GM12865 (cell line): ENCODE measurements around the gene IP6K3.

Experiments
- DNase-seq: peaks from one replicate; pipeline ENCODE4 v3.0.0; 2010; ENCODE audit warnings: low read depth
- H3K4me3 ChIP-seq: 2 replicates; pipeline ENCODE4 v1.5.1; 2011; ENCODE audit warnings: mild to moderate bottlenecking, low read depth, low read length, control low read depth
- CTCF ChIP-seq: IDR thresholded peaks from 2 replicates; pipeline ENCODE4 v1.5.1; 2011; ENCODE audit warnings: low read length, control low read depth, low read depth, inconsistent platforms; ENCODE audit not compliant: insufficient read depth; ENCODE audit errors: missing control alignments

Gene IP6K3

GRCh38 chr6:33742092-33742491, 4.6 kb downstream of the IP6K3 start:
- no peak for DNase-seq
- no peak overlapping the region for H3K4me3 ChIP-seq
- no peak for TF ChIP-seq CTCF

GRCh38 chr6:33740794-33741193, 5.9 kb downstream of the IP6K3 start:
- DNase-seq = no peak
- TF ChIP-seq CTCF = no peak
- H3K4me3 ChIP-seq = no peak overlapping the region

- DNase-seq = no peak
- TF ChIP-seq CTCF = no peak
- no peak overlapping the region for H3K4me3 ChIP-seq
These were observed 6.5 kb downstream of the IP6K3 start for GRCh38 chr6:33740204-33740608.

GRCh38 chr6:33739571-33739970, 7.1 kb downstream of the IP6K3 start:
- TF ChIP-seq CTCF = no peak
- no peak overlapping the region for H3K4me3 ChIP-seq
- no peak for DNase-seq

GRCh38 chr6:33738879-33739278, 7.8 kb downstream of the IP6K3 start:
- TF ChIP-seq CTCF = no peak
- H3K4me3 ChIP-seq = no peak overlapping the region
- DNase-seq = no peak

GRCh38 chr6:33738153-33738552, 8.6 kb downstream of the IP6K3 start:
- no peak for DNase-seq
- no peak for TF ChIP-seq CTCF
- no peak overlapping the region for H3K4me3 ChIP-seq

- no peak for TF ChIP-seq CTCF
- no peak overlapping the region for H3K4me3 ChIP-seq
- no peak for DNase-seq
These were observed 9.3 kb downstream of the IP6K3 start for GRCh38 chr6:33737267-33738026.
